ENCODE measurements around the gene MINDY1. TPM values are rescaled to one million over a fixed set of nuclear protein-coding genes. Genes with fewer than 3 reads are reported as not detected.

Gene MINDY1
- total and polyA plus RNA-seq, 9 of the 15 experiments (the other 6 are each of a cell fraction or from before 2014, with no cell fraction given): 0.49 to 11.0 (median 6.0) TPM

- TF ChIP-seq NFXL1 (CRISPR knock-in tag; IDR thresholded peaks at IDR 0.05): no peak
- TF ChIP-seq, protein P1, sequence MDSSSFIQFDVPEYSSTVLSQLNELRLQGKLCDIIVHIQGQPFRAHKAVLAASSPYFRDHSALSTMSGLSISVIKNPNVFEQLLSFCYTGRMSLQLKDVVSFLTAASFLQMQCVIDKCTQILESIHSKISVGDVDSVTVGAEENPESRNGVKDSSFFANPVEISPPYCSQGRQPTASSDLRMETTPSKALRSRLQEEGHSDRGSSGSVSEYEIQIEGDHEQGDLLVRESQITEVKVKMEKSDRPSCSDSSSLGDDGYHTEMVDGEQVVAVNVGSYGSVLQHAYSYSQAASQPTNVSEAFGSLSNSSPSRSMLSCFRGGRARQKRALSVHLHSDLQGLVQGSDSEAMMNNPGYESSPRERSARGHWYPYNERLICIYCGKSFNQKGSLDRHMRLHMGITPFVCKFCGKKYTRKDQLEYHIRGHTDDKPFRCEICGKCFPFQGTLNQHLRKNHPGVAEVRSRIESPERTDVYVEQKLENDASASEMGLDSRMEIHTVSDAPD (CRISPR knock-in tag; IDR thresholded peaks at IDR 0.05): no peak
- peak; percentile 21 for TF ChIP-seq ASH1L (IDR thresholded peaks at IDR 0.05; ENCODE audit: borderline replicate concordance, low read depth, partially characterized antibody)
- TF ChIP-seq ILF3 (IDR thresholded peaks at IDR 0.05; ENCODE audit: borderline replicate concordance): no peak
- TF ChIP-seq, protein P2, sequence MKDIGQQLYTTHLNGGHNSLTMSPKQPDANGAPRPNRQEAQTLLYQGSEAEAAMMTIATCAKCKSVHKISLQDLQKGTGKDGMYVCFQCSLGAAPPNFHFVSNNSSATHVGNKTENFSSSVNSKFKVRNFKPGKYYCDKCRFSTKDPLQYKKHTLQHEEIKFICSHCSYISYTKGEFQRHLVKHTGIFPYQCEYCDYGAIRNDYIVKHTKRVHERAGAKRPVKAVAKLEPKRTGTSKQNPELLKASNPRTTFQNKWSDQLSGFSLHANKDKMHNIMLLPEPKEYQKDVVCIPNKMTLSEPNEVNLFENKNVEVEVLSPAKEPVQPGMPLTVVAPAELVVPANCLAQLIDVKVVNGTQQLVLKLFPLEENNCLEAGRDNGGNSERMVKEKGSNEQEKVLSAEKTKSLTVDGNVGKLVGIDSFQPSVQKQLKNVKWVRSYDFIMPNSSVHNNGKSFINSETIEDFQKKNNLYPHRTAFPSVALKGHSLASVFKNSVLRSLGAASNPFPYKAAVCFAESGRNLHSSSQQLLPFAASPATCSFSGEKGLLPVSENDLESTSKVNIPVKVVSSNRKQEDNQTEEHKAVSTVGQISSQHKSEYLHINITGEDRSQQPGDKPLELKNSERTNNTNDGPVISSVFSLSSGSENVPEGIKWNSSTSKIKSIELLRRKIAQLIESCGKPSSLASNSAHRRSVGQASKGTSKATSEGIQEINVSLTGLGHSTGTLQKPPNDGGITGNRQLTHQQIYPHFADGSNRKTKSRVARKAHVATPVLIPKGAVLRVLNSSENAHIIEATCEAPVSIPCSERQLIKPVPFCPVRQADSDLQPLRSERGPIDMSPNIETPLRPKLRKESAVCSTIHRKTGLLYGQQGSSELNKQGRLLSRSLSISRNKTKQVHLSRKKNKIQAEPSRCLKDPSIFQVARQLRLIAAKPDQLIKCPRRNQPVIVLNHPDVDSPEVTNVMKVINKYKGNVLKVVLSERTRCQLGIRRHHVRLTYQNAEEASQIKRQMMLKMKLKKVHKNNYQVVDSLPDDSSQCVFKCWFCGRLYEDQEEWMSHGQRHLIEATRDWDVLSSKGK (CRISPR knock-in tag; IDR thresholded peaks at IDR 0.05): no peak
- TF ChIP-seq KAT7 (CRISPR knock-in tag; IDR thresholded peaks at IDR 0.05; ENCODE audit: borderline replicate concordance): no peak
- TF ChIP-seq NR2C1 (IDR thresholded peaks at IDR 0.05): 0 out of 2 replicates have a peak, but pooled peaks have one; percentile 20
- no peak for TF ChIP-seq NR2C1 (tag; IDR thresholded peaks at IDR 0.05)
- TF ChIP-seq ZFP1 (CRISPR knock-in tag; IDR thresholded peaks at IDR 0.05): no peak
- TF ChIP-seq PHB2 (IDR thresholded peaks at IDR 0.05; ENCODE audit: low read depth): no peak
- TF ChIP-seq MXI1 (IDR thresholded peaks at IDR 0.05; ENCODE audit: low read depth, low read length): no peak
- TF ChIP-seq, protein P3, sequence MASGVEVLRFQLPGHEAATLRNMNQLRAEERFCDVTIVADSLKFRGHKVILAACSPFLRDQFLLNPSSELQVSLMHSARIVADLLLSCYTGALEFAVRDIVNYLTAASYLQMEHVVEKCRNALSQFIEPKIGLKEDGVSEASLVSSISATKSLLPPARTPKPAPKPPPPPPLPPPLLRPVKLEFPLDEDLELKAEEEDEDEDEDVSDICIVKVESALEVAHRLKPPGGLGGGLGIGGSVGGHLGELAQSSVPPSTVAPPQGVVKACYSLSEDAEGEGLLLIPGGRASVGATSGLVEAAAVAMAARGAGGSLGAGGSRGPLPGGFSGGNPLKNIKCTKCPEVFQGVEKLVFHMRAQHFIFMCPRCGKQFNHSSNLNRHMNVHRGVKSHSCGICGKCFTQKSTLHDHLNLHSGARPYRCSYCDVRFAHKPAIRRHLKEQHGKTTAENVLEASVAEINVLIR (CRISPR knock-in tag; IDR thresholded peaks at IDR 0.05): 0 out of 2 replicates have a peak, but pooled peaks have one; percentile 9
- TF ChIP-seq ZNF174 (CRISPR knock-in tag; IDR thresholded peaks at IDR 0.05): no peak
- TF ChIP-seq, protein P4, sequence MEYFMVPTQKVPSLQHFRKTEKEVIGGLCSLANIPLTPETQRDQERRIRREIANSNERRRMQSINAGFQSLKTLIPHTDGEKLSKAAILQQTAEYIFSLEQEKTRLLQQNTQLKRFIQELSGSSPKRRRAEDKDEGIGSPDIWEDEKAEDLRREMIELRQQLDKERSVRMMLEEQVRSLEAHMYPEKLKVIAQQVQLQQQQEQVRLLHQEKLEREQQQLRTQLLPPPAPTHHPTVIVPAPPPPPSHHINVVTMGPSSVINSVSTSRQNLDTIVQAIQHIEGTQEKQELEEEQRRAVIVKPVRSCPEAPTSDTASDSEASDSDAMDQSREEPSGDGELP (CRISPR knock-in tag; IDR thresholded peaks at IDR 0.05; ENCODE audit: borderline replicate concordance): 0 out of 2 replicates have a peak, but pooled peaks have one; percentile 6
- no peak for TF ChIP-seq CHCHD3 (CRISPR knock-in tag; IDR thresholded peaks at IDR 0.05)
- TF ChIP-seq, protein P5, sequence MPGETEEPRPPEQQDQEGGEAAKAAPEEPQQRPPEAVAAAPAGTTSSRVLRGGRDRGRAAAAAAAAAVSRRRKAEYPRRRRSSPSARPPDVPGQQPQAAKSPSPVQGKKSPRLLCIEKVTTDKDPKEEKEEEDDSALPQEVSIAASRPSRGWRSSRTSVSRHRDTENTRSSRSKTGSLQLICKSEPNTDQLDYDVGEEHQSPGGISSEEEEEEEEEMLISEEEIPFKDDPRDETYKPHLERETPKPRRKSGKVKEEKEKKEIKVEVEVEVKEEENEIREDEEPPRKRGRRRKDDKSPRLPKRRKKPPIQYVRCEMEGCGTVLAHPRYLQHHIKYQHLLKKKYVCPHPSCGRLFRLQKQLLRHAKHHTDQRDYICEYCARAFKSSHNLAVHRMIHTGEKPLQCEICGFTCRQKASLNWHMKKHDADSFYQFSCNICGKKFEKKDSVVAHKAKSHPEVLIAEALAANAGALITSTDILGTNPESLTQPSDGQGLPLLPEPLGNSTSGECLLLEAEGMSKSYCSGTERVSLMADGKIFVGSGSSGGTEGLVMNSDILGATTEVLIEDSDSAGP (CRISPR knock-in tag; IDR thresholded peaks at IDR 0.05): no peak
- TF ChIP-seq ZNF121 (CRISPR knock-in tag; conservative IDR thresholded peaks at IDR 0.05): no peak
- TF ChIP-seq KHSRP (IDR thresholded peaks at IDR 0.05): no peak
- TF ChIP-seq POLR2B (IDR thresholded peaks at IDR 0.05; ENCODE audit: low read depth, partially characterized antibody): peak; percentile 36
- peak; percentile 80 for TF ChIP-seq TEAD4 (IDR thresholded peaks at IDR 0.05; ENCODE audit: low read length)
- no peak for TF ChIP-seq TEAD4 (CRISPR knock-in tag; IDR thresholded peaks at IDR 0.05; ENCODE audit: borderline replicate concordance)
- TF ChIP-seq JUNB (CRISPR knock-in tag; conservative IDR thresholded peaks at IDR 0.05): no peak
These were observed 48.4 kb upstream of the MINDY1 start (continued) for GRCh38 chr1:151054971-151055547.

All from K562 (cell line).